Measurements from ENCODE around the gene POLDIP2. TPM values are rescaled to one million over a fixed set of nuclear protein-coding genes. Genes with fewer than 3 reads are reported as not detected.

Gene POLDIP2
- total and polyA plus RNA-seq, 2 of the 4 experiments (the other 2 are of a cell fraction), result 66.7 to 77.8 TPM

GRCh38 chr17:28325211-28325610 lies 32.1 kb downstream of the POLDIP2 start:
- ChIA-PET POLR2A (ENCODE audit: unreplicated experiment) (no interaction called here), CTCF (no interaction called here)
- Histone ChIP-seq H3K9me1 (ENCODE audit: insufficient read depth, low read length) (no peaks in the 10 kb centered on the region; the same call in 1 of the 2 replicates), H3K4me2 (ENCODE audit: low read depth, low read length) (no peak overlapping the region), H3K9me3 (ENCODE audit: control insufficient read depth, insufficient read depth, low read length) (no peaks in the 10 kb centered on the region), H3K18ac (ENCODE audit: low read depth, low read length) (no peak overlapping the region), H4K8ac (ENCODE audit: low read depth in 2 of 2, low read length in 2 of 2) (no peak overlapping the region), H2AK5ac (ENCODE audit: low read depth, low read length) (no peak overlapping the region), H2BK20ac (ENCODE audit: low read depth, low read length) (no peak overlapping the region), H4K20me1 (ENCODE audit: insufficient read depth, low read length) (no peaks in the 10 kb centered on the region), H3K27ac (ENCODE audit: insufficient read depth, low read length) (no peak overlapping the region), H4K5ac (ENCODE audit: low read depth, low read length) (no peak overlapping the region), H3K56ac (ENCODE audit: extremely low read depth, insufficient read depth, low read length) (no peak overlapping the region), H3K27me3 (ENCODE audit: control insufficient read depth, insufficient read depth, low read length) (no peaks in the 10 kb centered on the region), H2AFZ (replicated peaks; ENCODE audit: low read length, poor library complexity) (no peak overlapping the region), H2AK9ac (replicated peaks; ENCODE audit: low read depth, low read length, poor library complexity) (no peak overlapping the region), H2BK120ac (ENCODE audit: low read depth, low read length) (no peak overlapping the region), H3K9ac (ENCODE audit: low read depth, low read length) (no peak overlapping the region), H2BK5ac (ENCODE audit: low read depth, low read length, poor library complexity, severe bottlenecking) (no peak overlapping the region), H3K36me3 (ENCODE audit: control insufficient read depth, insufficient read depth, low read length) (peaks cover 16% of the 10 kb centered on the region), H3K79me1 (ENCODE audit: low read depth in 1 of 2, low read length in 2 of 2) (peaks cover 23 to 31% of the 10 kb centered on the region in 2 experiments; a peak in 3 of 4 replicates), H4K91ac (ENCODE audit: insufficient read depth, low read depth, low read length) (no peak overlapping the region), H3K23ac (ENCODE audit: low read depth, low read length) (no peak overlapping the region), H3K4me1 (ENCODE audit: control insufficient read depth, insufficient read depth, low read length) (peaks cover 7% of the 10 kb centered on the region; the same call in 1 of the 2 replicates), H3K4ac (ENCODE audit: low read depth, low read length) (no peak overlapping the region), H3K4me3 (ENCODE audit: insufficient read depth, low read depth, low read length) (no peak overlapping the region), H2BK15ac (ENCODE audit: low read depth, low read length) (no peak overlapping the region), H3K14ac (replicated peaks; ENCODE audit: low read depth, low read length) (no peak overlapping the region)
- ATAC-seq (ENCODE audit: low read depth) (no peak), DNase-seq (no peak)
- BruUV-seq (replicated peaks), result no TSS peak
- WGBS, 2 experiments (ENCODE audit: extremely low coverage in 2 of 2, insufficient read length in 1 of 2), result no CpG with 5 or more reads among the region's 5 CpGs
- intact Hi-C loops (cut with micrococcal nuclease), result loop anchor here (10.0 kb wide), 1 partner anchor 520 kb away; the partner anchor contains the start of gene NOS2
- dilution Hi-C loops (cut with HindIII; ENCODE audit: low sequenced_read_pairs, unreplicated experiment), result no loop called here
- in situ Hi-C loops (cut with MboI; ENCODE audit: low sequenced_read_pairs), result loop anchor here (10.0 to 25.0 kb wide), 2 partner anchors 280 to 788 kb away; partner anchors contain the start of gene NLK
- TF ChIP-seq RAD21 (IDR thresholded peaks at IDR 0.05; ENCODE audit: low read length) (no peak), RCOR1 (IDR thresholded peaks at IDR 0.05; ENCODE audit: insufficient replicate concordance, low read length) (no peak), RFX5 (IDR thresholded peaks at IDR 0.05; ENCODE audit: low read depth, low read length) (no peak), MAZ (IDR thresholded peaks at IDR 0.05; ENCODE audit: borderline replicate concordance, low read depth, low read length) (no peak), ELK1 (IDR thresholded peaks at IDR 0.05; ENCODE audit: borderline replicate concordance, low read depth, low read length) (no peak), BHLHE40 (IDR thresholded peaks at IDR 0.05; ENCODE audit: low read depth, low read length) (no peak), CEBPB (IDR thresholded peaks at IDR 0.05; ENCODE audit: low read depth, low read length) (no peak), POLR2A (IDR thresholded peaks at IDR 0.05; ENCODE audit: low read depth, low read length) (no peak), SMC3 (IDR thresholded peaks at IDR 0.05; ENCODE audit: low read depth, low read length) (no peak), CHD1 (IDR thresholded peaks at IDR 0.05; ENCODE audit: low read depth, low read length) (no peak), MAFK (IDR thresholded peaks at IDR 0.05; ENCODE audit: low read depth, low read length) (no peak), NFE2L2 (IDR thresholded peaks at IDR 0.05; ENCODE audit: low read depth, low read length) (no peak), CTCF (conservative IDR thresholded peaks at IDR 0.05; ENCODE audit: low read depth, low read length) (no peak), FOS (IDR thresholded peaks at IDR 0.05; ENCODE audit: low read depth, low read length) (no peak), USF2 (IDR thresholded peaks at IDR 0.05; ENCODE audit: low read depth, low read length) (no peak), MXI1 (IDR thresholded peaks at IDR 0.05; ENCODE audit: borderline replicate concordance, low read depth, low read length) (no peak)

Measured in IMR-90 (cell line).